Common myeloid progenitor, CD34-positive (primary cell): ENCODE measurements around the gene IER5.
A peak's percentile ranks its signal among the peaks of the same experiment; 100 is the strongest.

Experiments
- CTCF ChIA-PET: fragments of 350-600 bp; sonication (Branson Sonifier 250); formaldehyde crosslinking; loops from one replicate; lab custom pipeline; 2021; ENCODE audit warnings: antibody characterized with exemption; lab: Charles Lee
- POLR2A ChIA-PET: fragments of 350-600 bp; sonication (Branson Sonifier 250); formaldehyde crosslinking; loops from one replicate; lab custom pipeline; 2021; ENCODE audit warnings: antibody characterized with exemption; lab: Charles Lee
- DNase-seq, 3 donors: peaks; one replicate each; pipeline versions ENCODE4 v3.0.0 to v3.0.0-alpha.2; 2013
- H3K27ac ChIP-seq, 2 experiments: 1 replicate in 1 of 2; 2 replicates in 1 of 2; pipeline ENCODE4 v1.7.0; 2013; ENCODE audit warnings: inconsistent platforms in 2 of 2, low read length in 2 of 2, mild to moderate bottlenecking in 2 of 2, low read depth in 1 of 2, moderate library complexity in 1 of 2; ENCODE audit not compliant: severe bottlenecking in 2 of 2, insufficient read depth in 1 of 2, poor library complexity in 1 of 2
- H3K27me3 ChIP-seq, 5 experiments: replicated peaks in 2 of 5; 1 replicate in 3 of 5; 2 replicates in 2 of 5; pipeline versions ENCODE4 v1.6.1 to v1.7.0; 2013; ENCODE audit warnings: low read length in 4 of 5, mild to moderate bottlenecking in 2 of 5, moderate library complexity in 2 of 5, inconsistent platforms in 1 of 5; ENCODE audit not compliant: insufficient read depth in 5 of 5, control insufficient read depth in 4 of 5
- H3K36me3 ChIP-seq, 4 experiments: 1 replicate in 2 of 4; 2 replicates in 2 of 4; pipeline versions ENCODE4 v1.6.1 to v1.7.0; 2013; ENCODE audit warnings: low read length in 3 of 4, control low read depth in 1 of 4, mild to moderate bottlenecking in 1 of 4; ENCODE audit not compliant: control insufficient read depth in 4 of 4, insufficient read depth in 4 of 4
- H3K4me1 ChIP-seq, 4 experiments: 1 replicate in 3 of 4; 2 replicates in 1 of 4; pipeline versions ENCODE4 v1.6.1 to v1.7.1; 2013; ENCODE audit warnings: low read length in 3 of 4, mild to moderate bottlenecking in 3 of 4, control low read depth in 1 of 4, inconsistent platforms in 1 of 4, moderate library complexity in 1 of 4; ENCODE audit not compliant: control insufficient read depth in 4 of 4, insufficient read depth in 4 of 4; ENCODE audit errors: control extremely low read depth in 1 of 4
- H3K4me3 ChIP-seq, 7 experiments: 1 replicate in 4 of 7; 2 replicates in 3 of 7; pipeline versions ENCODE4 v1.5.1 to v1.7.0; 2013; ENCODE audit warnings: mild to moderate bottlenecking in 7 of 7, low read length in 6 of 7, moderate library complexity in 6 of 7, inconsistent platforms in 2 of 7, low read depth in 2 of 7, control low read depth in 1 of 7; ENCODE audit not compliant: insufficient read depth in 4 of 7, control insufficient read depth in 1 of 7; ENCODE audit errors: extremely low read depth in 1 of 7
- H3K9me3 ChIP-seq, 5 experiments: 1 replicate in 4 of 5; 2 replicates in 1 of 5; pipeline versions ENCODE4 v1.6.1 to v1.7.1; 2013; ENCODE audit warnings: low read length in 4 of 5, mild to moderate bottlenecking in 2 of 5, inconsistent platforms in 1 of 5, low read depth in 1 of 5, moderate library complexity in 1 of 5; ENCODE audit not compliant: control insufficient read depth in 4 of 5, insufficient read depth in 2 of 5; ENCODE audit errors: control extremely low read depth in 1 of 5
- WGBS: methylation state at CpG from one replicate; pipeline ENCODE4 v1.1.5; 2013; ENCODE audit not compliant: insufficient coverage; 5-methylcytosine and 5-hydroxymethylcytosine counted together

IER5 gene

DNA sequence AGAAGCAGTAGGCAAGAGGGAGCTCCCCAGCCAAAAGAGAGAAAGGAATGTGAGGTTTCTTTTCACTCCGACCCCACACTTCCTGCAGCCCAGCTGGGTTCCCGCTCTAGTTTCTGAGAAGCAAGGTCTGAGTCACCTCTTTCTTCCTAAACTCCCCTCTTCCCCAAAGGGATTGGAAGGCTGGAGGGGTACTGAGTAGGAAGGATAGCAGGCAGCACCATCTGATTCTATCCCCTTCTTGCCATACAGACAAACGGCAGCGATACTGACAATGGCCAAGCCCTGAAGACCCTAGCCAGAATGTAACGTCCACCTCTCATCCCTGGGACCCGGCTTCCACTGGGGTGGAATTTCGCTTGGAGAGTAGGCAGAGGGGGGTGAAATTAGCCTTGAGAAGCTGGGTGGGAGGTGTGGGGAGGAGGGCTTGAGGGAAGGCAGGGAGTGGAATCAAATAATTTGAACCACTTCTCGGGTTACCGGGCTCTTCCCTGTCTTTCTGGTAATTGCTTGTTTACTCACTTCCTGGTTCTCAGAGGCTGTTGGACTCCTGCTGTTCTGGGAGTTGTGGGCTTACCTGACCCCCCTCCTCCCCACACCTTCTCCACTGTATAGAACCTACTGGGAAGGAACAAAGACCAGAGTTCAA lies 13.2 kb downstream of the IER5 start:
- Histone ChIP-seq H3K27ac (peak overlapping the region in 1 of 2 experiments; percentile 25), H3K4me1 (peaks cover 4 to 79% (median 64%) of the 10 kb centered on the region in 4 experiments)
- 90% methylated on average over 6 of the region's 9 CpGs for WGBS

DNA sequence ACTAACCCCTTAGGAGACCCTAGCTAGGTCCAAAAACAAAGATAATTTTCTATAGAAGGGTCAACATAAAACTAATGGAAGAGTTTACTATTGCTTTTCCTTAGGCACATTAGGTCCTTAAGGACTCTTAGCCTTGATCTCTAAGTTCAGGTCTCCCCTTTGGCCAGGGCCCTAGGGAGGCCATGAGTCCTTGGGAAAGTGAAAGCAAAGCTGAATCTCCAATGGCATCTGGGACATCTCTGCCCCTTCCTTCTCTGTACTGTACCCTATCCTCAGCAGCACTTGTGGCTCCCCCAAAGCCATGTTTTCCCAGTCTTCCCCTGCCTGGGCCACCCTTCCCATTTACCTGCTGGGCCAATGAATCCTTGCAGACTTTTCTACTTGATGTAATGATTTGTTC lies 14.3 kb downstream of the IER5 start:
- DNase-seq: no peak
- Histone ChIP-seq H3K4me3 (no peak overlapping the region), H3K27me3 (peaks cover 0 to 2% (median 0%) of the 10 kb centered on the region in 5 experiments), H3K9me3 (no peaks in the 10 kb centered on the region), H3K27ac (no peak overlapping the region), H3K4me1 (peaks cover 4 to 75% (median 59%) of the 10 kb centered on the region in 4 experiments), H3K36me3 (no peaks in the 10 kb centered on the region)
- POLR2A ChIA-PET: interaction anchor here (4.8 kb wide), 1 partner anchor 14 kb away, joined by 63 read pairs; the partner anchor contains the start of gene IER5
- CTCF ChIA-PET: interaction anchor here (1.5 to 16.2 kb wide), 4 partner anchors 12 to 70 kb away, joined by 4 to 202 read pairs (median 50); partner anchors contain the start of gene IER5

More for the DNA sequence above, 13.2 kb downstream of the IER5 start:
- CTCF ChIA-PET: interaction anchor here (0.9 to 16.2 kb wide), 4 partner anchors 11 to 69 kb away, joined by 3 to 202 read pairs (median 50); partner anchors contain the start of gene IER5
- H3K36me3 ChIP-seq: no peaks in the 10 kb centered on the region
- POLR2A ChIA-PET: no interaction called here
- no peak for DNase-seq
- H3K9me3 ChIP-seq: no peaks in the 10 kb centered on the region
- H3K27me3 ChIP-seq: peaks cover 0 to 2% (median 0%) of the 10 kb centered on the region in 5 experiments
- H3K4me3 ChIP-seq: peak overlapping the region in 1 of 7 experiments; percentile 10

DNA sequence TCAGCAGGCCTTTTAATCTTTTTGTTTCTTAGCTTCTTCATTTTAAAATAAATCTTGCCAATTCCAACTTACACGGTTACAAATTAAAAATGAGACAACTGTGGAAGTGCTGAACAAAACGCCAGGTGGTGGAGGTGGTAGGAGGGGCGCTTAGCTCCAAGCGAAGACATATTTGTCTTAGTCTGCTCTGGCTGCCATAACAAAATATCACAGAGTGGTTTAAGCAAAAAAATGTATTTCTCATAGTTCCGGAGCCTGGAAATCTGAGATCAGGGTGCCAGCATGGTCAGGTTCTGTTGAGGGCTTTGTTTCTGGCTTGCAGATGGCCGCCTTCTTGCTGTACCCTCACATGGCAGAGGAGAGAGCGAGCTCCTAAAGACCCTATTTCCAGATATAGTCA lies 14.9 kb downstream of the IER5 start:
- H3K27me3 ChIP-seq: peaks cover 0 to 2% (median 0%) of the 10 kb centered on the region in 5 experiments
- H3K9me3 ChIP-seq: no peaks in the 10 kb centered on the region
- H3K4me1 ChIP-seq: peaks cover 4 to 71% (median 57%) of the 10 kb centered on the region in 4 experiments
- no peaks in the 10 kb centered on the region for H3K36me3 ChIP-seq
- no peak for DNase-seq
- ChIA-PET POLR2A (interaction anchor here (4.8 kb wide), 1 partner anchor 14 kb away, joined by 63 read pairs; the partner anchor contains the start of gene IER5), CTCF (interaction anchor here (1.3 to 16.2 kb wide), 4 partner anchors 13 to 59 kb away, joined by 4 to 202 read pairs (median 50); partner anchors contain the start of gene IER5)
- WGBS: 100% methylated on average over 5 of the region's 7 CpGs
- no peak overlapping the region for H3K4me3 ChIP-seq
- H3K27ac ChIP-seq: no peak overlapping the region

DNA sequence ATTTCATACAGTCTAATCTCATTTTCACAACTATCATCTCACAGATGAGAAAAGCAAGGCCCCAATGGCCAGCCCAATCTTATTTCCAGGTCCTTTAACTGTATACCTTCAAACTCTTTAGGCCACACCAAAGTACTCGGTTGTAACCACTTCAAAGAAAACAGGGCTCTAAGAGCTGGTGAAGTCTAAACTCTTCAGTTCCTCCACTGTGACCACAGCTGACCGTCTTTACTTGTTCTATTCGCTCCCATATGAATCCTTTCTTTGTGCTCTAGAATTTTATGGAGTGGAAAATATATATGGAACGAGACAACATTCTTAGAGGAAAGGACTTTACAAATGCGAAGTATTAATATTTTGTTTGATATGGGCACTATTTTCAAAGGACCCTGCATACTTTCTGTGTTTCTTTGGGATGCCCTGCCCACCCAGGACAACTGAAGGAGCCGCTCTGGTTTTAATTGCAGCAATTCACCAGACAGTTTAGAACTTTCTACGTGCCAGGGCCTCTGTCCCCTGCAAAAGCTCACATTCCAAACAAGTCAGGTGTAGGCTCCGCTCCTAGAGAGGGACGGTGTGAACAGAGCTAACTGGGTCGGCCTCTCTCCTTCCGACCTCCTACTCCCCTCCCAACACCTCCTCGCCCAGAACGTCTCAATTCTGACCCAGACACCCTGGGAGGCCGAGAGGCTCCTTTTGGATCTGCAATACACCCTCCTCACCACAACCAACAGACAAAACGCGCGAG lies 15.7 kb downstream of the IER5 start:
- H3K4me1 ChIP-seq: peaks cover 1 to 64% (median 50%) of the 10 kb centered on the region in 4 experiments
- H3K9me3 ChIP-seq: no peaks in the 10 kb centered on the region
- peak overlapping the region in 1 of 2 experiments; percentile 73 for H3K27ac ChIP-seq
- 48% methylated on average over 12 of the region's 17 CpGs for WGBS
- H3K36me3 ChIP-seq: no peaks in the 10 kb centered on the region
- peak overlapping the region; percentile 64 to 88 (median 76) for H3K4me3 ChIP-seq
- POLR2A ChIA-PET: interaction anchor here (0.8 to 4.8 kb wide), 4 partner anchors 15 to 52 kb away, joined by 3 to 63 read pairs (median 8); partner anchors contain the start of gene IER5
- CTCF ChIA-PET: interaction anchor here (0.9 to 16.2 kb wide), 11 partner anchors 10 to 67 kb away, joined by 3 to 202 read pairs (median 4); partner anchors contain the start of gene IER5
- DNase-seq: no peak
- peaks cover 0 to 2% (median 0%) of the 10 kb centered on the region in 5 experiments for H3K27me3 ChIP-seq

DNA sequence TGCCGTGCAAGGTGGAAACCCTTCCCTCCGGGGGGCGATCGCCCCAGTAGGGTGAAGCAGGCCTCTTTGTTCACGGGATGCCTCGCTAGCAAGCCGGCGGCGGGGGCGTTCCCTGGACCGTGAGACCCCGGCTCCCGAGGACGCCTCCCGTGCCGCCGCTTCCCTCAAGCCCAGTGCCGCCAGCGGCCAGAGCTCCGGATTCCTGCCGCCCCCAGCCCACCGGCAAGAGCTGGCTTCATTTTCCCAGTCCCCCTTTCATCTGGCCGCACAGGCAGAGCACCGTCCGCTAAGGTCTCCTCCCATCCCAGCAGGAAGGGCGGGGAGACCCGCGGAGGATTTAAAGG lies 16.3 kb downstream of the IER5 start:
- POLR2A ChIA-PET: interaction anchor here (0.8 to 4.8 kb wide), 6 partner anchors 13 to 53 kb away, joined by 3 to 63 read pairs (median 4); partner anchors contain the start of gene IER5
- Histone ChIP-seq H3K4me1 (peaks cover 0 to 59% (median 44%) of the 10 kb centered on the region in 4 experiments), H3K36me3 (no peaks in the 10 kb centered on the region), H3K27me3 (peaks cover 0 to 2% (median 0%) of the 10 kb centered on the region in 5 experiments), H3K27ac (peak overlapping the region in 1 of 2 experiments; percentile 73), H3K9me3 (no peaks in the 10 kb centered on the region), H3K4me3 (peak overlapping the region; percentile 64 to 88 (median 76))
- DNase-seq: peak in 2 of 3 donors; percentile 73 to 78
- CTCF ChIA-PET: interaction anchor here (0.9 to 16.2 kb wide), 12 partner anchors 10 to 67 kb away, joined by 3 to 202 read pairs (median 4); partner anchors contain the start of gene IER5
- WGBS: 0% methylated on average over 12 of the region's 28 CpGs

DNA sequence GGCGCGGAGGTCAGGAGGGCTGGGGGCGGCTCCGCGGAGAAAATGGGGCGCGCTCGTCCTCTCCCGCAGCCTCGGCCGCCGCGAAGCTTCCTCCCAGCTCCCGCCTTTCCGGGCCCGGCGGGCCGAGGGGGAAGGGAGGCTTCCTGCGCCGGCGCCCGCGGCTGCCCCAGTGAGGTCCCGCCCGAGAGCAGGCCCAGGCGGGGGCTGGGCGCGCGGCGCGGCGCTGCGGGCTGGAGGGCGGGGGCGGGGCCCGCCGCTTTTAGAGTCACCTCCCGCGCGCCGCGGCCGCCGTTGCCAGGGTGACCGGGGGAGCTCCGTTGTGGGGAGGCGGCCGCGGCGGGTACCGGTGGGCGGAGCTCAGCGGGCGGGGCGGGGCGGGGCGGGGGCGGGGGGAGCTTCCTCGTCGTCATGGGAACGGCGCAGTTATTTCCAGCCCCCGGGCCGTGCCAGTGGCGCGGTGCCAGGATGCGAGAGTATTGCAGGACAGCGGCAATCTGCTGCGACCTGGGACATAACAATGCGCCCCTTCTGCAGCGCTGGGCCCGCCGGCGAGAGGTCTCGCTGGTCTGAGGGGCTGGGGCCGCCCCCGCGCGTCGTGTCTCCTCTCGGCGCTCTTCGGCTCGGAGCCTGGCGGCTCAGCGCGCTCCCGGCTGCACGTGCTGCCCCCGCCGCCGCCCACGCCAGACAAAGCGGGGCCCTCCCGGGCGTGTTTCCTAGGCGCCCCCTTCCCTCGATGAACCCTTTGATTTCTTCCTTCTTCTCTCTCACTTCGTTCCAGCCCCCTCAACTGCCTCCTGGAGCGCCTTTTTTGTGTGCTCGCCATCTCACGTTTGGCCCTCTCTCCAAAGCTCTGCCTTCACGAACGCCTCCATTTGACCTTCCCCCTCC lies 16.9 kb downstream of the IER5 start:
- peak; percentile 83 to 92 (median 92) for DNase-seq
- 2% methylated on average over 61 of the region's 104 CpGs for WGBS
- peaks cover 0 to 2% (median 0%) of the 10 kb centered on the region in 5 experiments for H3K27me3 ChIP-seq
- peak overlapping the region; percentile 64 to 88 (median 76) for H3K4me3 ChIP-seq
- peaks cover 0 to 58% (median 40%) of the 10 kb centered on the region in 4 experiments for H3K4me1 ChIP-seq
- ChIA-PET CTCF (interaction anchor here (0.6 to 16.2 kb wide), 13 partner anchors 11 to 68 kb away, joined by 3 to 202 read pairs (median 5); partner anchors contain the start of gene IER5), POLR2A (interaction anchor here (0.8 to 4.8 kb wide), 7 partner anchors 12 to 53 kb away, joined by 3 to 63 read pairs (median 4); partner anchors contain the start of gene IER5)
- H3K9me3 ChIP-seq: no peaks in the 10 kb centered on the region
- H3K36me3 ChIP-seq: no peaks in the 10 kb centered on the region
- peak overlapping the region in 1 of 2 experiments; percentile 73 for H3K27ac ChIP-seq
